ENCODE results near the gene TXNDC16. TPM values are rescaled to one million over a fixed set of nuclear protein-coding genes. Genes with fewer than 3 reads are reported as not detected.
A peak's percentile ranks its signal among the peaks of the same experiment; 100 is the strongest.
"Not testable (repeated sequence)": the region's sequence is repeated elsewhere in the genome, so short reads cannot be mapped to it uniquely, and the experiment has no call there.

Gene TXNDC16
- 12.7 TPM for polyA plus RNA-seq
- long read RNA-seq, donor 1, full-length matches to known transcripts, result 3 of 3 reads
- long read RNA-seq, donor 1, partial matches to known transcripts, result 0 of 3 reads
- long read RNA-seq, donor 1, other reads (novel, unspliced or antisense), result 0 of 3 reads
- long read RNA-seq, donor 2, result 0 reads
- long read RNA-seq, donor 3, result 0 reads
- long read RNA-seq, donor 4, full-length matches to known transcripts, result 1 of 1 reads
- long read RNA-seq, donor 4, partial matches to known transcripts, result 0 of 1 reads
- long read RNA-seq, donor 4, other reads (novel, unspliced or antisense), result 0 of 1 reads
- long read RNA-seq, donor 5, result 0 reads
- long read RNA-seq, donor 6, full-length matches to known transcripts, result 4 of 4 reads
- long read RNA-seq, donor 6, partial matches to known transcripts, result 0 of 4 reads
- long read RNA-seq, donor 6, other reads (novel, unspliced or antisense), result 0 of 4 reads
- long read RNA-seq, donor 7, result 0 reads
- long read RNA-seq, donor 8, result 0 reads
- long read RNA-seq, donor 9, result 0 reads
- long read RNA-seq, donor 10, full-length matches to known transcripts, result 1 of 1 reads
- long read RNA-seq, donor 10, partial matches to known transcripts, result 0 of 1 reads
- long read RNA-seq, donor 10, other reads (novel, unspliced or antisense), result 0 of 1 reads
- long read RNA-seq, donor 11, result 0 reads

- WGBS (ENCODE audit: insufficient coverage, low lambda C conversion rate), result no CpG with 5 or more reads among the region's 81 CpGs
- Histone ChIP-seq H3K36me3 (ENCODE audit: control insufficient read depth, insufficient read depth, low read length) (no peaks in the 10 kb centered on the region), H3K27ac (ENCODE audit: low read length) (peak within 1 kb of the TSS; percentile 94), H3K27me3 (ENCODE audit: control insufficient read depth, insufficient read depth, low read length) (no peaks in the 10 kb centered on the region), H3K4me1 (ENCODE audit: control insufficient read depth, insufficient read depth, low read length) (peaks cover 13% of the 10 kb centered on the region), H3K9me3 (ENCODE audit: control insufficient read depth, low read depth, low read length) (no peaks in the 10 kb centered on the region), H3K4me3 (ENCODE audit: low read length) (peak within 1 kb of the TSS; percentile 72)
- DNase-seq, result peak; percentile 99 to 100
These were observed at the start of gene TXNDC16, which contains the start of gene GPR137C for GRCh38 chr14:52552063-52552988. TXNDC16 (minus strand) TSS chr14:52552505; CDS start chr14:52543557, 8,948 bp downstream. GPR137C (plus strand) TSS chr14:52552836; CDS start chr14:52553148, 312 bp downstream.

GRCh38 chr14:52599974-52600373 lies 47.7 kb upstream of the TXNDC16 start:
- no peaks in the 10 kb centered on the region for H3K4me1 ChIP-seq (ENCODE audit: control insufficient read depth, insufficient read depth, low read length)
- H3K9me3 ChIP-seq (ENCODE audit: control insufficient read depth, low read depth, low read length), result peaks cover 7% of the 10 kb centered on the region
- WGBS (ENCODE audit: insufficient coverage, low lambda C conversion rate), result 100% methylated on average over 1 of the region's 3 CpGs

GRCh38 chr14:52598568-52598967 lies 46.3 kb upstream of the TXNDC16 start:
- DNase-seq, result no peak
- no peaks in the 10 kb centered on the region for H3K4me1 ChIP-seq (ENCODE audit: control insufficient read depth, insufficient read depth, low read length)
- no peaks in the 10 kb centered on the region for H3K27me3 ChIP-seq (ENCODE audit: control insufficient read depth, insufficient read depth, low read length)
- no peak overlapping the region for H3K4me3 ChIP-seq (ENCODE audit: low read length)
- H3K9me3 ChIP-seq (ENCODE audit: control insufficient read depth, low read depth, low read length), result peaks cover 3% of the 10 kb centered on the region
- no CpG with 5 or more reads among the region's 1 CpG for WGBS (ENCODE audit: insufficient coverage, low lambda C conversion rate)
- no peak overlapping the region for H3K27ac ChIP-seq (ENCODE audit: low read length)
- no peaks in the 10 kb centered on the region for H3K36me3 ChIP-seq (ENCODE audit: control insufficient read depth, insufficient read depth, low read length)

More at GRCh38 chr14:52599974-52600373, 47.7 kb upstream of the TXNDC16 start:
- no peak for DNase-seq
- no peak overlapping the region for H3K4me3 ChIP-seq (ENCODE audit: low read length)
- H3K27ac ChIP-seq (ENCODE audit: low read length), result no peak overlapping the region
- H3K27me3 ChIP-seq (ENCODE audit: control insufficient read depth, insufficient read depth, low read length), result no peaks in the 10 kb centered on the region
- H3K36me3 ChIP-seq (ENCODE audit: control insufficient read depth, insufficient read depth, low read length), result no peaks in the 10 kb centered on the region

GRCh38 chr14:52596861-52597260 lies 44.6 kb upstream of the TXNDC16 start:
- WGBS (ENCODE audit: insufficient coverage, low lambda C conversion rate), result 80% methylated on average over 1 of the region's 5 CpGs
- peaks cover 3% of the 10 kb centered on the region for H3K9me3 ChIP-seq (ENCODE audit: control insufficient read depth, low read depth, low read length)
- H3K4me3 ChIP-seq (ENCODE audit: low read length), result no peak overlapping the region
- no peaks in the 10 kb centered on the region for H3K4me1 ChIP-seq (ENCODE audit: control insufficient read depth, insufficient read depth, low read length)
- no peak overlapping the region for H3K27ac ChIP-seq (ENCODE audit: low read length)
- H3K27me3 ChIP-seq (ENCODE audit: control insufficient read depth, insufficient read depth, low read length), result no peaks in the 10 kb centered on the region
- no peak for DNase-seq
- H3K36me3 ChIP-seq (ENCODE audit: control insufficient read depth, insufficient read depth, low read length), result no peaks in the 10 kb centered on the region

GRCh38 chr14:52596320-52596719 lies 44.0 kb upstream of the TXNDC16 start:
- no peaks in the 10 kb centered on the region for H3K36me3 ChIP-seq (ENCODE audit: control insufficient read depth, insufficient read depth, low read length)
- no peak for DNase-seq
- no peak overlapping the region for H3K27ac ChIP-seq (ENCODE audit: low read length)

GRCh38 chr14:52590318-52590717 lies 38.0 kb upstream of the TXNDC16 start:
- Histone ChIP-seq H3K27ac (ENCODE audit: low read length) (no peak overlapping the region), H3K36me3 (ENCODE audit: control insufficient read depth, insufficient read depth, low read length) (no peaks in the 10 kb centered on the region), H3K9me3 (ENCODE audit: control insufficient read depth, low read depth, low read length) (no peaks in the 10 kb centered on the region), H3K27me3 (ENCODE audit: control insufficient read depth, insufficient read depth, low read length) (no peaks in the 10 kb centered on the region), H3K4me3 (ENCODE audit: low read length) (no peak overlapping the region), H3K4me1 (ENCODE audit: control insufficient read depth, insufficient read depth, low read length) (no peaks in the 10 kb centered on the region)
- DNase-seq, result no peak
- WGBS (ENCODE audit: insufficient coverage, low lambda C conversion rate), result no CpG with 5 or more reads among the region's 1 CpG

More at GRCh38 chr14:52596320-52596719, 44.0 kb upstream of the TXNDC16 start:
- no peaks in the 10 kb centered on the region for H3K27me3 ChIP-seq (ENCODE audit: control insufficient read depth, insufficient read depth, low read length)
- H3K4me3 ChIP-seq (ENCODE audit: low read length), result no peak overlapping the region
- no peaks in the 10 kb centered on the region for H3K4me1 ChIP-seq (ENCODE audit: control insufficient read depth, insufficient read depth, low read length)
- no CpG with 5 or more reads among the region's 10 CpGs for WGBS (ENCODE audit: insufficient coverage, low lambda C conversion rate)
- H3K9me3 ChIP-seq (ENCODE audit: control insufficient read depth, low read depth, low read length), result peaks cover 3% of the 10 kb centered on the region

GRCh38 chr14:52589646-52590045 lies 37.3 kb upstream of the TXNDC16 start:
- Histone ChIP-seq H3K36me3 (ENCODE audit: control insufficient read depth, insufficient read depth, low read length) (no peaks in the 10 kb centered on the region), H3K27me3 (ENCODE audit: control insufficient read depth, insufficient read depth, low read length) (no peaks in the 10 kb centered on the region), H3K9me3 (ENCODE audit: control insufficient read depth, low read depth, low read length) (no peaks in the 10 kb centered on the region), H3K4me3 (ENCODE audit: low read length) (no peak overlapping the region), H3K4me1 (ENCODE audit: control insufficient read depth, insufficient read depth, low read length) (no peaks in the 10 kb centered on the region), H3K27ac (ENCODE audit: low read length) (no peak overlapping the region)
- no peak for DNase-seq
- 90% methylated on average over 2 of the region's 4 CpGs for WGBS (ENCODE audit: insufficient coverage, low lambda C conversion rate)

GRCh38 chr14:52583544-52583943 lies 31.2 kb upstream of the TXNDC16 start:
- H3K27ac ChIP-seq (ENCODE audit: low read length), result no peak overlapping the region

GRCh38 chr14:52575858-52576257 lies 23.6 kb upstream of the TXNDC16 start:
- no CpG with 5 or more reads among the region's 2 CpGs for WGBS (ENCODE audit: insufficient coverage, low lambda C conversion rate)
- H3K27me3 ChIP-seq (ENCODE audit: control insufficient read depth, insufficient read depth, low read length), result no peaks in the 10 kb centered on the region
- DNase-seq, result no peak
- H3K27ac ChIP-seq (ENCODE audit: low read length), result no peak overlapping the region
- H3K36me3 ChIP-seq (ENCODE audit: control insufficient read depth, insufficient read depth, low read length), result no peaks in the 10 kb centered on the region
- H3K4me3 ChIP-seq (ENCODE audit: low read length), result no peak overlapping the region
- no peaks in the 10 kb centered on the region for H3K9me3 ChIP-seq (ENCODE audit: control insufficient read depth, low read depth, low read length)
- no peaks in the 10 kb centered on the region for H3K4me1 ChIP-seq (ENCODE audit: control insufficient read depth, insufficient read depth, low read length)

More at GRCh38 chr14:52583544-52583943, 31.2 kb upstream of the TXNDC16 start:
- Histone ChIP-seq H3K4me3 (ENCODE audit: low read length) (no peak overlapping the region), H3K27me3 (ENCODE audit: control insufficient read depth, insufficient read depth, low read length) (no peaks in the 10 kb centered on the region), H3K4me1 (ENCODE audit: control insufficient read depth, insufficient read depth, low read length) (no peaks in the 10 kb centered on the region), H3K9me3 (ENCODE audit: control insufficient read depth, low read depth, low read length) (no peaks in the 10 kb centered on the region), H3K36me3 (ENCODE audit: control insufficient read depth, insufficient read depth, low read length) (no peaks in the 10 kb centered on the region)
- no peak for DNase-seq

- not testable (repeated sequence) for H3K9me3 ChIP-seq (ENCODE audit: control insufficient read depth, low read depth, low read length); H3K4me1 ChIP-seq (ENCODE audit: control insufficient read depth, insufficient read depth, low read length); H3K4me3 ChIP-seq (ENCODE audit: low read length); DNase-seq; H3K27ac ChIP-seq (ENCODE audit: low read length); H3K27me3 ChIP-seq (ENCODE audit: control insufficient read depth, insufficient read depth, low read length); H3K36me3 ChIP-seq (ENCODE audit: control insufficient read depth, insufficient read depth, low read length)
- WGBS (ENCODE audit: insufficient coverage, low lambda C conversion rate), result no CpG with 5 or more reads among the region's 7 CpGs
These were observed 16.1 kb upstream of the TXNDC16 start for GRCh38 chr14:52568454-52568853.

Measured in large intestine (tissue), 12 donors.